Measurements from ENCODE around the gene FAM193B. TPM values are rescaled to one million over a fixed set of nuclear protein-coding genes. Genes with fewer than 3 reads are reported as not detected.

The FAM193B gene
- polyA plus RNA-seq, 3 donors, result 1.6 to 216 (median 1.9) TPM

GRCh38 chr5:177527595-177527994 lies 26.8 kb downstream of the FAM193B start:
- H2AFZ ChIP-seq (ENCODE audit: insufficient read depth, low read depth, low read length, poor library complexity, severe bottlenecking), result no peak overlapping the region
- peaks cover 42 to 52% of the 10 kb centered on the region in 2 donors for H3K36me3 Mint-ChIP-seq
- no peaks in the 10 kb centered on the region for H3K27me3 ChIP-seq (ENCODE audit: control insufficient read depth in 2 of 2, insufficient read depth in 2 of 2, low read length in 2 of 2)
- H3K27ac ChIP-seq (ENCODE audit: low read depth in 1 of 2, low read length in 2 of 2), result no peak overlapping the region
- DNase-seq, result no peak
- peaks cover 90 to 96% of the 10 kb centered on the region in 2 donors for H3K36me3 ChIP-seq (replicated peaks in 1 of 2; ENCODE audit: control insufficient read depth in 1 of 2, insufficient read depth in 2 of 2, low read length in 2 of 2)
- H3K4me1 ChIP-seq (ENCODE audit: control insufficient read depth in 1 of 2, insufficient read depth in 2 of 2, low read length in 2 of 2), result no peaks in the 10 kb centered on the region
- peaks cover 3% of the 10 kb centered on the region for H3K4me1 Mint-ChIP-seq
- no peak overlapping the region for H3K4me3 ChIP-seq (replicated peaks in 1 of 3; ENCODE audit: low read depth in 2 of 3, low read length in 3 of 3)
- H3K27ac Mint-ChIP-seq, result no peak overlapping the region
- no peaks in the 10 kb centered on the region for H3K27me3 Mint-ChIP-seq (ENCODE audit: low read depth in 3 of 3)
- H3K4me2 ChIP-seq (replicated peaks; ENCODE audit: extremely low read depth, low read length, poor library complexity, severe bottlenecking), result no peak overlapping the region
- H3K4me3 Mint-ChIP-seq, result no peak overlapping the region
- no peaks in the 10 kb centered on the region for H3K9me3 Mint-ChIP-seq
- 99% methylated on average over 7 of the region's 8 CpGs for WGBS (ENCODE audit: insufficient coverage)
- H3K9ac ChIP-seq (ENCODE audit: insufficient read depth, low read length, poor library complexity, severe bottlenecking), result no peak overlapping the region
- H4K20me1 ChIP-seq (ENCODE audit: insufficient read depth, low read length), result peaks cover 56% of the 10 kb centered on the region
- intact Hi-C loops (cut with micrococcal nuclease), result no loop called here
- H3K9me3 ChIP-seq (replicated peaks in 1 of 2; ENCODE audit: control insufficient read depth in 1 of 2, insufficient read depth in 1 of 2, low read length in 2 of 2), result no peaks in the 10 kb centered on the region
- H3K79me2 ChIP-seq (ENCODE audit: insufficient read depth, low read length), result no peaks in the 10 kb centered on the region
- no peak for TF ChIP-seq CTCF (IDR thresholded peaks at IDR 0.05)

- Mint-ChIP-seq H3K27ac (no peak overlapping the region), H3K9me3 (no peaks in the 10 kb centered on the region), H3K36me3 (peaks cover 38 to 49% of the 10 kb centered on the region in 2 donors), H3K4me1 (peaks cover 3% of the 10 kb centered on the region), H3K4me3 (no peak overlapping the region), H3K27me3 (ENCODE audit: low read depth in 3 of 3) (no peaks in the 10 kb centered on the region)
- H3K9ac ChIP-seq (ENCODE audit: insufficient read depth, low read length, poor library complexity, severe bottlenecking), result no peak overlapping the region
- no peak overlapping the region for H3K4me2 ChIP-seq (replicated peaks; ENCODE audit: extremely low read depth, low read length, poor library complexity, severe bottlenecking)
- no peaks in the 10 kb centered on the region for H3K79me2 ChIP-seq (ENCODE audit: insufficient read depth, low read length)
- no peaks in the 10 kb centered on the region for H3K9me3 ChIP-seq (replicated peaks in 1 of 2; ENCODE audit: control insufficient read depth in 1 of 2, insufficient read depth in 1 of 2, low read length in 2 of 2)
- H2AFZ ChIP-seq (ENCODE audit: insufficient read depth, low read depth, low read length, poor library complexity, severe bottlenecking), result no peak overlapping the region
- H3K27ac ChIP-seq (ENCODE audit: low read depth in 1 of 2, low read length in 2 of 2), result no peak overlapping the region
- H4K20me1 ChIP-seq (ENCODE audit: insufficient read depth, low read length), result peaks cover 49% of the 10 kb centered on the region
- intact Hi-C loops (cut with micrococcal nuclease), result no loop called here
- H3K4me3 ChIP-seq (replicated peaks in 1 of 3; ENCODE audit: low read depth in 2 of 3, low read length in 3 of 3), result no peak overlapping the region
- peaks cover 89 to 93% of the 10 kb centered on the region in 2 donors for H3K36me3 ChIP-seq (replicated peaks in 1 of 2; ENCODE audit: control insufficient read depth in 1 of 2, insufficient read depth in 2 of 2, low read length in 2 of 2)
- DNase-seq, result no peak
- WGBS (ENCODE audit: insufficient coverage), result 98% methylated on average over 5 of the region's 6 CpGs
- no peaks in the 10 kb centered on the region for H3K4me1 ChIP-seq (ENCODE audit: control insufficient read depth in 1 of 2, insufficient read depth in 2 of 2, low read length in 2 of 2)
- H3K27me3 ChIP-seq (ENCODE audit: control insufficient read depth in 2 of 2, insufficient read depth in 2 of 2, low read length in 2 of 2), result no peaks in the 10 kb centered on the region
- no peak for TF ChIP-seq CTCF (IDR thresholded peaks at IDR 0.05)
These were observed 27.6 kb downstream of the FAM193B start for GRCh38 chr5:177526791-177527190.

Measured in CD14-positive monocyte (primary cell).